ENCODE data around the gene VASH2. TPM values are rescaled to one million over a fixed set of nuclear protein-coding genes. Genes with fewer than 3 reads are reported as not detected.

Gene VASH2
- total RNA-seq, 1 experiment from 2014 or later, result 5.8 TPM

- intact Hi-C loops (cut with micrococcal nuclease; ENCODE audit: unreplicated experiment), result no loop called here
- Mint-ChIP-seq H3K9me3 (ENCODE audit: low read depth, unreplicated experiment) (no peaks in the 10 kb centered on the region), H3K27ac (ENCODE audit: unreplicated experiment) (no peak overlapping the region), H3K27me3 (ENCODE audit: unreplicated experiment) (no peaks in the 10 kb centered on the region), H3K4me3 (ENCODE audit: low read depth, unreplicated experiment) (no peak overlapping the region), H3K4me1 (ENCODE audit: low read depth, unreplicated experiment) (peaks cover 9% of the 10 kb centered on the region), H3K36me3 (ENCODE audit: insufficient read depth, unreplicated experiment) (peaks cover 7% of the 10 kb centered on the region)
- no TSS peak for BruUV-seq (replicated peaks)
- CTCF ChIA-PET, result no interaction called here
- no peak for TF ChIP-seq CTCF (IDR thresholded peaks at IDR 0.05; ENCODE audit: unreplicated experiment)
- no peak for DNase-seq
Measured at GRCh38 chr1:212945463-212946160, 4.7 kb upstream of the VASH2 start.

- CTCF ChIA-PET, result no interaction called here
- TF ChIP-seq CTCF (IDR thresholded peaks at IDR 0.05; ENCODE audit: unreplicated experiment), result no peak
- BruUV-seq (replicated peaks), result no TSS peak
Measured at GRCh38 chr1:212946872-212947271, 3.5 kb upstream of the VASH2 start.

GRCh38 chr1:212949771-212950170 lies 570 bp upstream of the VASH2 start:
- Mint-ChIP-seq H3K4me1 (ENCODE audit: low read depth, unreplicated experiment) (peaks cover 9% of the 10 kb centered on the region), H3K27me3 (ENCODE audit: unreplicated experiment) (peaks cover 23% of the 10 kb centered on the region), H3K4me3 (ENCODE audit: low read depth, unreplicated experiment) (peak overlapping the region; percentile 77), H3K27ac (ENCODE audit: unreplicated experiment) (peak overlapping the region; percentile 46), H3K9me3 (ENCODE audit: low read depth, unreplicated experiment) (no peaks in the 10 kb centered on the region), H3K36me3 (ENCODE audit: insufficient read depth, unreplicated experiment) (peaks cover 11% of the 10 kb centered on the region)
- TF ChIP-seq CTCF (IDR thresholded peaks at IDR 0.05; ENCODE audit: unreplicated experiment), result no peak
- intact Hi-C loops (cut with micrococcal nuclease; ENCODE audit: unreplicated experiment), result no loop called here
- DNase-seq, result no peak
- CTCF ChIA-PET, result no interaction called here
- BruUV-seq (replicated peaks), result no TSS peak

More at GRCh38 chr1:212946872-212947271, 3.5 kb upstream of the VASH2 start:
- peaks cover 9% of the 10 kb centered on the region for H3K4me1 Mint-ChIP-seq (ENCODE audit: low read depth, unreplicated experiment)
- H3K27me3 Mint-ChIP-seq (ENCODE audit: unreplicated experiment), result peaks cover 5% of the 10 kb centered on the region
- intact Hi-C loops (cut with micrococcal nuclease; ENCODE audit: unreplicated experiment), result no loop called here
- DNase-seq, result no peak
- H3K27ac Mint-ChIP-seq (ENCODE audit: unreplicated experiment), result no peak overlapping the region
- peaks cover 11% of the 10 kb centered on the region for H3K36me3 Mint-ChIP-seq (ENCODE audit: insufficient read depth, unreplicated experiment)
- no peaks in the 10 kb centered on the region for H3K9me3 Mint-ChIP-seq (ENCODE audit: low read depth, unreplicated experiment)
- H3K4me3 Mint-ChIP-seq (ENCODE audit: low read depth, unreplicated experiment), result no peak overlapping the region

GRCh38 chr1:212951126-212951946 lies 995 bp downstream of the VASH2 start:
- intact Hi-C loops (cut with micrococcal nuclease; ENCODE audit: unreplicated experiment), result no loop called here
- peak overlapping the region; percentile 46 for H3K27ac Mint-ChIP-seq (ENCODE audit: unreplicated experiment)
- H3K4me3 Mint-ChIP-seq (ENCODE audit: low read depth, unreplicated experiment), result peak overlapping the region; percentile 77
- no peaks in the 10 kb centered on the region for H3K9me3 Mint-ChIP-seq (ENCODE audit: low read depth, unreplicated experiment)
- no TSS peak for BruUV-seq (replicated peaks)
- no peak for TF ChIP-seq CTCF (IDR thresholded peaks at IDR 0.05; ENCODE audit: unreplicated experiment)
- peaks cover 11% of the 10 kb centered on the region for H3K36me3 Mint-ChIP-seq (ENCODE audit: insufficient read depth, unreplicated experiment)
- peaks cover 9% of the 10 kb centered on the region for H3K4me1 Mint-ChIP-seq (ENCODE audit: low read depth, unreplicated experiment)
- no peak for DNase-seq
- CTCF ChIA-PET, result interaction anchor here (0.5 to 0.6 kb wide), 5 partner anchors 33 to 833 kb away, joined by 3 to 9 read pairs (median 5); no protein-coding TSS in a partner anchor
- peaks cover 34% of the 10 kb centered on the region for H3K27me3 Mint-ChIP-seq (ENCODE audit: unreplicated experiment)

Data from Calu3 (cell line).